ENCODE data around the gene LURAP1L. TPM values are rescaled to one million over a fixed set of nuclear protein-coding genes. Genes with fewer than 3 reads are reported as not detected.

Gene LURAP1L
- total RNA-seq, 1 experiment from 2014 or later = 1.7 TPM

DNA sequence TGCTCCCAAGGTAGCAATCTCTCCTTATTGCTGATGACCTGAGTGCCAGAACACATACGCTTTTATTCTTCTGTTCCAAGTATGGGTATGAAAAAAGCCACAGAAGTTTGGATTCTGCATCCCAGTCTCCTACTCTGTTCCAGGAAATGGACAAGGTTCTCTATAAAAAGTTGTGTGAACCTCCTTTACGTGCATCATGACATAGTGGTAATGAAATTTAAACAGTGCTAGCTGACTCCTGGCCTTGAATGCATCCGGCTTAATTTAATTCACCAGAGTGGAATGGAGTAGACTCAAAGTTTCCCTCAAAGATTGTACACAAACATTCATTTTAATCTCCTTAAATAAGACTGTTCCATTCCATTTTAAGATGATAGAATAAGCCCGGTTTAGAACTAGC, 68.9 kb downstream of the LURAP1L start:
- no peaks in the 10 kb centered on the region for H3K27me3 Mint-ChIP-seq (ENCODE audit: low read depth)
- no peak for DNase-seq (ENCODE audit: low spot score)
- CTCF ChIA-PET = no interaction called here
- no peak overlapping the region for H3K27ac Mint-ChIP-seq
- TF ChIP-seq E2F5 (CRISPR knock-in tag; IDR thresholded peaks at IDR 0.05) (no peak), TCF7 (CRISPR knock-in tag; IDR thresholded peaks at IDR 0.05; ENCODE audit: low read depth) (no peak), MXD4 (CRISPR knock-in tag; IDR thresholded peaks at IDR 0.05; ENCODE audit: borderline replicate concordance) (no peak), ZNF512 (CRISPR knock-in tag; IDR thresholded peaks at IDR 0.05; ENCODE audit: borderline replicate concordance) (no peak), HMGA2 (CRISPR knock-in tag; IDR thresholded peaks at IDR 0.05) (no peak), TEAD4 (CRISPR knock-in tag; IDR thresholded peaks at IDR 0.05) (no peak), AR (CRISPR knock-in tag; IDR thresholded peaks at IDR 0.05) (no peak), GABPB1 (CRISPR knock-in tag; IDR thresholded peaks at IDR 0.05) (no peak), ZNF138 (CRISPR knock-in tag; conservative IDR thresholded peaks at IDR 0.05) (no peak), MYBL2 (CRISPR knock-in tag; IDR thresholded peaks at IDR 0.05) (no peak), ETV6 (CRISPR knock-in tag; IDR thresholded peaks at IDR 0.05) (no peak), FOXJ3 (CRISPR knock-in tag; IDR thresholded peaks at IDR 0.05; ENCODE audit: borderline replicate concordance) (no peak), IRF2 (CRISPR knock-in tag; IDR thresholded peaks at IDR 0.05; ENCODE audit: borderline replicate concordance, low read depth) (no peak), NFYB (CRISPR knock-in tag; conservative IDR thresholded peaks at IDR 0.05; ENCODE audit: low read depth) (no peak), TEAD1 (CRISPR knock-in tag; IDR thresholded peaks at IDR 0.05) (no peak)
- TF ChIP-seq, protein P1, sequence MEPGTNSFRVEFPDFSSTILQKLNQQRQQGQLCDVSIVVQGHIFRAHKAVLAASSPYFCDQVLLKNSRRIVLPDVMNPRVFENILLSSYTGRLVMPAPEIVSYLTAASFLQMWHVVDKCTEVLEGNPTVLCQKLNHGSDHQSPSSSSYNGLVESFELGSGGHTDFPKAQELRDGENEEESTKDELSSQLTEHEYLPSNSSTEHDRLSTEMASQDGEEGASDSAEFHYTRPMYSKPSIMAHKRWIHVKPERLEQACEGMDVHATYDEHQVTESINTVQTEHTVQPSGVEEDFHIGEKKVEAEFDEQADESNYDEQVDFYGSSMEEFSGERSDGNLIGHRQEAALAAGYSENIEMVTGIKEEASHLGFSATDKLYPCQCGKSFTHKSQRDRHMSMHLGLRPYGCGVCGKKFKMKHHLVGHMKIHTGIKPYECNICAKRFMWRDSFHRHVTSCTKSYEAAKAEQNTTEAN (CRISPR knock-in tag; IDR thresholded peaks at IDR 0.05) = no peak
- TF ChIP-seq, protein P2, sequence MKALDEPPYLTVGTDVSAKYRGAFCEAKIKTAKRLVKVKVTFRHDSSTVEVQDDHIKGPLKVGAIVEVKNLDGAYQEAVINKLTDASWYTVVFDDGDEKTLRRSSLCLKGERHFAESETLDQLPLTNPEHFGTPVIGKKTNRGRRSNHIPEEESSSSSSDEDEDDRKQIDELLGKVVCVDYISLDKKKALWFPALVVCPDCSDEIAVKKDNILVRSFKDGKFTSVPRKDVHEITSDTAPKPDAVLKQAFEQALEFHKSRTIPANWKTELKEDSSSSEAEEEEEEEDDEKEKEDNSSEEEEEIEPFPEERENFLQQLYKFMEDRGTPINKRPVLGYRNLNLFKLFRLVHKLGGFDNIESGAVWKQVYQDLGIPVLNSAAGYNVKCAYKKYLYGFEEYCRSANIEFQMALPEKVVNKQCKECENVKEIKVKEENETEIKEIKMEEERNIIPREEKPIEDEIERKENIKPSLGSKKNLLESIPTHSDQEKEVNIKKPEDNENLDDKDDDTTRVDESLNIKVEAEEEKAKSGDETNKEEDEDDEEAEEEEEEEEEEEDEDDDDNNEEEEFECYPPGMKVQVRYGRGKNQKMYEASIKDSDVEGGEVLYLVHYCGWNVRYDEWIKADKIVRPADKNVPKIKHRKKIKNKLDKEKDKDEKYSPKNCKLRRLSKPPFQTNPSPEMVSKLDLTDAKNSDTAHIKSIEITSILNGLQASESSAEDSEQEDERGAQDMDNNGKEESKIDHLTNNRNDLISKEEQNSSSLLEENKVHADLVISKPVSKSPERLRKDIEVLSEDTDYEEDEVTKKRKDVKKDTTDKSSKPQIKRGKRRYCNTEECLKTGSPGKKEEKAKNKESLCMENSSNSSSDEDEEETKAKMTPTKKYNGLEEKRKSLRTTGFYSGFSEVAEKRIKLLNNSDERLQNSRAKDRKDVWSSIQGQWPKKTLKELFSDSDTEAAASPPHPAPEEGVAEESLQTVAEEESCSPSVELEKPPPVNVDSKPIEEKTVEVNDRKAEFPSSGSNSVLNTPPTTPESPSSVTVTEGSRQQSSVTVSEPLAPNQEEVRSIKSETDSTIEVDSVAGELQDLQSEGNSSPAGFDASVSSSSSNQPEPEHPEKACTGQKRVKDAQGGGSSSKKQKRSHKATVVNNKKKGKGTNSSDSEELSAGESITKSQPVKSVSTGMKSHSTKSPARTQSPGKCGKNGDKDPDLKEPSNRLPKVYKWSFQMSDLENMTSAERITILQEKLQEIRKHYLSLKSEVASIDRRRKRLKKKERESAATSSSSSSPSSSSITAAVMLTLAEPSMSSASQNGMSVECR (CRISPR knock-in tag; IDR thresholded peaks at IDR 0.05; ENCODE audit: borderline replicate concordance) = no peak
- TF ChIP-seq, protein P3, sequence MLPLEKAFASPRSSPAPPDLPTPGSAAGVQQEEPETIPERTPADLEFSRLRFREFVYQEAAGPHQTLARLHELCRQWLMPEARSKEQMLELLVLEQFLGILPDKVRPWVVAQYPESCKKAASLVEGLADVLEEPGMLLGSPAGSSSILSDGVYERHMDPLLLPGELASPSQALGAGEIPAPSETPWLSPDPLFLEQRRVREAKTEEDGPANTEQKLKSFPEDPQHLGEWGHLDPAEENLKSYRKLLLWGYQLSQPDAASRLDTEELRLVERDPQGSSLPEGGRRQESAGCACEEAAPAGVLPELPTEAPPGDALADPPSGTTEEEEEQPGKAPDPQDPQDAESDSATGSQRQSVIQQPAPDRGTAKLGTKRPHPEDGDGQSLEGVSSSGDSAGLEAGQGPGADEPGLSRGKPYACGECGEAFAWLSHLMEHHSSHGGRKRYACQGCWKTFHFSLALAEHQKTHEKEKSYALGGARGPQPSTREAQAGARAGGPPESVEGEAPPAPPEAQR (CRISPR knock-in tag; IDR thresholded peaks at IDR 0.05) = no peak
- TF ChIP-seq, protein P4, sequence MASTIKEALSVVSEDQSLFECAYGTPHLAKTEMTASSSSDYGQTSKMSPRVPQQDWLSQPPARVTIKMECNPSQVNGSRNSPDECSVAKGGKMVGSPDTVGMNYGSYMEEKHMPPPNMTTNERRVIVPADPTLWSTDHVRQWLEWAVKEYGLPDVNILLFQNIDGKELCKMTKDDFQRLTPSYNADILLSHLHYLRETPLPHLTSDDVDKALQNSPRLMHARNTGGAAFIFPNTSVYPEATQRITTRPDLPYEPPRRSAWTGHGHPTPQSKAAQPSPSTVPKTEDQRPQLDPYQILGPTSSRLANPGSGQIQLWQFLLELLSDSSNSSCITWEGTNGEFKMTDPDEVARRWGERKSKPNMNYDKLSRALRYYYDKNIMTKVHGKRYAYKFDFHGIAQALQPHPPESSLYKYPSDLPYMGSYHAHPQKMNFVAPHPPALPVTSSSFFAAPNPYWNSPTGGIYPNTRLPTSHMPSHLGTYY (CRISPR knock-in tag; IDR thresholded peaks at IDR 0.05) = no peak
- H3K4me3 Mint-ChIP-seq = no peak overlapping the region
- H3K9me3 Mint-ChIP-seq = peaks cover 13% of the 10 kb centered on the region
- no peak for ATAC-seq
- H3K36me3 Mint-ChIP-seq = no peaks in the 10 kb centered on the region
- no peaks in the 10 kb centered on the region for H3K4me1 Mint-ChIP-seq
- POLR2A ChIA-PET = no interaction called here

All from WTC11 (cell line).